Activated CD4-positive, alpha-beta T cell treated with anti-CD3 and anti-CD28 coated beads for 24 hours (primary cell): ENCODE measurements around the gene IL11.

Source experiments
- DNase-seq, 2 donors: peaks; one replicate each; pipeline ENCODE4 v3.0.0-alpha.2; 2020; ENCODE audit warnings: low read depth in 2 of 2

IL11 gene

DNA sequence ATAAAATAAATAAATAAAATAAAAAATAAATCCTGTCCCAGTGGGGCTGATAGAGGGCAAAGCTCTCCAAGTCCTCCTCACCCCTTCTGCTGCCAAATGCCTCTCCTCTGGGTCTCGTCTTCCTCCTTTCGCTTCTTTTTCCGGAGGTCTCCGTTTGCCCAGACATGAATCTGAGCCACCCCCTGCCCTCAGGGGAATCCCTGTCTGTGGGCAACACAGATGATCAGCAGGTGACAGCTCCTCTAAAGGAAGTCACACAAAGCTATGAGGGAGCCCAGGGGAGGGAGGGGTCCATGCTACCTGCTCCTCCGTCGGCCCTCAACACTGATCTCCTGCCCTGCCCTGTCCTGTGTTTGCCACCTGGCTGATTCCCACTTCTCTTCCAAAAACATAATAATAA lies 45.6 kb downstream of the IL11 start:
- no peak for DNase-seq

DNA sequence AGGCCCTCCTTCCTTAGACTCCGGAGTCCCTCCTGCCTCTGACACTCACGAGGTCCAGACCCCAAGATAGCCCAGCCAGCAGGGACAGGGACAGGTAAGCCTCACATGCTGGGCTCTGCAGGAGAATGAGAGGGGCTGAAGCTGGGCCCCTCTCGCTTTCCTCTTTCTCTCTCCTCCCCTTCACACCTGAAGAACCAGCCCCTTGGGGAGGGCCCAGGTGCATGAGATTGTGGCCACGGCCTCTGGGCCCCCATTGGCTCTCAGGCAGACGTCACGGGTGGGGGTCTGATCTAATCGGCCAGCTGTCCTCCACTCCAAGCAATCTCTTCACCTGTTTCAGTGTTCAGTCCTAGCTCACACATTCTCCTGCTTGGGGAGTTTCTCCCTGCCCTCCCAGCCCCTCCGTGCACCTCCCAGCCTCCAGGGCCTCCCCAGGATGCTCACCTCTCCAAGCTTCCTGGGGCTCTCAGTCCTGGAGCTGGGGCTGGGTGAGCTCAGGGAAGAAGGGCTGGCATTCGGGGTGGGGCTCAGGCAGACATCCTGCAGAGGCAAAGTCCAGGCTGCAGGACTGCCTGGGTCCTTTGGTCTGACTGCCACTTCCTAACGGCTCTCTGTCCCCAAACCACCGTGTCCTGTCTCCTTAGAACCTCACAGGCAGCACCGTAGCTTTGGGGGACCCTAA lies 47.9 kb downstream of the IL11 start:
- DNase-seq = no peak

DNA sequence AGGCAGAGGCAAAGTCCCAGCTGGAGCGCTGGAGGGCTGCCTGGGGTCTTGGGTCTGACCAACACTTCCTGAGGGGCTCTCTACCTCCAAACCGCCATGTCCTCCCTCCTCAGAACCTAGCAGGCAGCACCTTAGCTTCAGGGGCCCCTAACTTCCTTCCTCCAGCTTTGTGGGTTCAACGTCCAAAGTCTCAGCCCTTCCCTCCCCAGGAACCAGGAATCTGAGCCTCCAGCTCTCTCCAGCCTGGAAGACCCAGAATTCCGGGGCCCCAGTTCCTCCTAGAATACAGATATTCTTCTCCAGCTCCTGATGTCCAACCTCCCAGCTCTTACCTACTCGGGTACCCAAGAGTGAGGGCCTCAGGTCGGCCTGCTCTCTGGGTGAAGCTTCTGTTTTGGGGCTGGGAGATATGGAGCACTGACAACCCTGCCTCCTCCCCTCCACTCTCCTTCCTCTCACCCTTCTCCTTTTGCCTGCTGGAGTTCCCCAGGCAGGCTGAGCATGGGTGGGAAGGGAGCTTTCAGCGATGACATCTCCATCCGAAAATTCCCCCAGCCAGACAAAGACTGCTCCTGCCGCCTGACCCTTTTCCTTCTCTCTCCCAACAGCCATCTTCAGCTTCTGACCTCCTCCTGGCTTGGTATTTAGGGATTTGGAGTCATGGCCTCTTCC lies 48.7 kb downstream of the IL11 start:
- no peak for DNase-seq

- DNase-seq = no peak
These were observed 49.3 kb downstream of the IL11 start for GRCh38 chr19:55320844-55321419.

DNA sequence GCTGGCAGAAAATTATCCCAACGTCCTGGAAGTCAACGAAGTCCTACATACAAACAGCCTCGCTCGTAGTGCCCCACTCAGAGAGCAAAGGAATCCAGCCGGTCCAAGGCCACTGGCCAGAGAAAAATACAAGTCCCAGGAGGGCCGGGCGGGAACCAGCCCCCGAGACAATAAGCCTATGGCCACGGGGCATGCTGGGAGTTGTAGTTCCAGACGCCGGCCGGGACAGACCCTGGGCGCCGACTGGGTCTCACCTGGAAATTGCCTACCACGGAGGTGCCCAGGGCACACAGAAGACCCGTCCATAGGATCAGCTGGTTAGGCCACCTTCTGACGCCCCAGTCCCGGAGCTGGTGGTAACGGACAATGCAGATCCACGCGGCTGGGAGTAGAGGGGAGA lies 50.5 kb downstream of the IL11 start:
- DNase-seq = no peak

- no peak for DNase-seq
These were observed 53.6 kb downstream of the IL11 start for GRCh38 chr19:55316646-55317045.

- DNase-seq = no peak
These were observed 54.2 kb downstream of the IL11 start for GRCh38 chr19:55315956-55316525.

DNA sequence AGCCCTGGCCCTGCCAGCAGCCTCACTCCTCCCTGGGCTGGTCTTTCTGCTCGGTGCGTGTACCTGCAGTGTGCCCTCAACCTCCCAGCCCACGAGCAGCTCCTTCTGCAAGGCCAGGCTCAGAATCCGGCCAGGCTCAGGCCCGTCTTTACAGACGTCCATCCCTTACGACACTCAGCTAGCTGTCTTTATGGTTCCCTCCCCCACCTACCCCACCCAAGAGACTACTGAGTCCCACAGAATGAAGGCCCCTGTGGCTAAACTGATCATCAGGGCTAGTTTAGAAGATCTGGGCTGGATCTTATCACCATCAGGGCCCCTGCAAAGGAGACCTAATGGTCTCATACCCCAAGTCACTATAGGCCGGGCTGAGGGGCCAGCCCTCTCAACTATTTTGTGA lies 55.9 kb downstream of the IL11 start:
- no peak for DNase-seq
